Right lobe of liver (tissue), 6 donors: Measurements from ENCODE around the gene KDSR. TPM values are rescaled to one million over a fixed set of nuclear protein-coding genes. Genes with fewer than 3 reads are reported as not detected.

ENCODE experiments used
- ATAC-seq, 4 donors: fragments of 200-7000 bp; cut with Tn5 transposase; one replicate each; pipeline ENCODE4 v1.9.1; 2020; ENCODE audit warnings: mild to moderate bottlenecking in 4 of 4, moderate library complexity in 4 of 4
- DNase-seq, 3 donors: peaks; one replicate each; pipeline ENCODE4 v3.0.0-alpha.2; 2020
- H3K27ac ChIP-seq, 3 donors: fragments of 200-600 bp; one replicate each; pipeline ENCODE4 v1.8.0; 2022
- H3K27me3 ChIP-seq, 2 donors: fragments of 200-600 bp; one replicate each; pipeline ENCODE4 v1.8.0; 2022
- H3K36me3 ChIP-seq, 4 donors: fragments of 200-600 bp; sonication (generic) in 1 of 4; one replicate each; pipeline versions ENCODE4 v1.5.1 to v1.8.0; 2017 to 2022; ENCODE audit warnings: control low read depth in 1 of 4
- H3K4me1 ChIP-seq, 4 donors: fragments of 200-600 bp; sonication (generic) in 1 of 4; one replicate each; pipeline versions ENCODE4 v1.5.1 to v1.8.0; 2017 to 2022; ENCODE audit warnings: control low read depth in 1 of 4
- H3K4me3 ChIP-seq, 3 donors: fragments of 200-600 bp; one replicate each; pipeline ENCODE4 v1.8.0; 2022
- H3K9me3 ChIP-seq, 4 donors: fragments of 200-600 bp; sonication (generic) in 1 of 4; one replicate each; pipeline versions ENCODE4 v1.5.1 to v1.8.0; 2017 to 2022; ENCODE audit warnings: control low read depth in 1 of 4
- CTCF ChIP-seq, 4 donors: fragments of 200-600 bp in 3 of 4; fragments of 450-650 bp in 1 of 4; IDR thresholded peaks; one replicate each; pipeline versions ENCODE4 v1.5.1 to v1.8.0; 2016 to 2022; ENCODE audit warnings: antibody characterized with exemption in 4 of 4, mild to moderate bottlenecking in 2 of 4
- POLR2A ChIP-seq: fragments of 450-650 bp; IDR thresholded peaks from one replicate; pipeline ENCODE4 v1.6.1; 2017; ENCODE audit warnings: antibody characterized with exemption, mild to moderate bottlenecking
- WGBS: methylation state at CpG from one replicate; pipeline ENCODE4 v1.1.6; 2018; ENCODE audit warnings: low coverage, low lambda C conversion rate; ENCODE audit not compliant: insufficient coverage; ENCODE audit errors: missing lambda C conversion rate; 5-methylcytosine and 5-hydroxymethylcytosine counted together
- intact Hi-C, 2 donors: fragments of 100-400 bp; cut with DNase I; formaldehyde crosslinking; loops; one replicate each; pipeline versions ENCODE4 v1.11.2 to v1.14.1; 2022
- total RNA-seq, 6 experiments: library from RNA; depleted of rRNA in 2 of 6; stranded (reverse); fragments of >200 nt in 2 of 6; fragmentation: NEBNext Ultra II Directional in 3 of 6; extraction: Animal tissue kit (Norgen Biotek cat#: 25700) in 3 of 6; gene quantifications; one replicate each; pipeline versions ENCODE4 v1.1.0 to v1.2.4, GENCODE V29; 2016 to 2023
- donor health status: DM: no; HTN: yes; CAD: no.
- donor health status: DM: no; HTN: no; CAD: no.
- donor health status: DM: no; HTN: no; CAD: no.
- donor health status: DM: no; HTN: yes; CAD: no.
- donor health status: DM: no; HTN: yes; CAD: no.

Gene KDSR
- total RNA-seq, 6 experiments from 2014 or later, result 32.3 to 67.1 (median 56.1) TPM

- intact Hi-C loops, result no loop called here
- DNase-seq (no peak), ATAC-seq (no peak)
- Histone ChIP-seq H3K27ac (no peak overlapping the region), H3K36me3 (no peaks in the 10 kb centered on the region), H3K27me3 (no peaks in the 10 kb centered on the region), H3K4me3 (no peak overlapping the region), H3K4me1 (no peaks in the 10 kb centered on the region), H3K9me3 (no peaks in the 10 kb centered on the region)
- TF ChIP-seq CTCF (IDR thresholded peaks at IDR 0.05) (no peak), POLR2A (no peak)
- 75% methylated on average over 7 of the region's 7 CpGs for WGBS
Observed at GRCh38 chr18:63306819-63307550, 60.0 kb downstream of the KDSR start.

GRCh38 chr18:63306249-63306648 is 60.8 kb downstream of the KDSR start:
- Histone ChIP-seq H3K9me3 (no peaks in the 10 kb centered on the region), H3K36me3 (no peaks in the 10 kb centered on the region), H3K27me3 (no peaks in the 10 kb centered on the region), H3K4me3 (no peak overlapping the region), H3K4me1 (no peaks in the 10 kb centered on the region), H3K27ac (no peak overlapping the region)
- 78% methylated on average over 6 of the region's 6 CpGs for WGBS
- TF ChIP-seq CTCF (IDR thresholded peaks at IDR 0.05) (no peak), POLR2A (no peak)
- intact Hi-C loops, result no loop called here
- DNase-seq (no peak), ATAC-seq (no peak)

- WGBS, result 55% methylated on average over 3 of the region's 3 CpGs
- no peak overlapping the region for H3K4me3 ChIP-seq
- H3K4me1 ChIP-seq, result peaks cover 0 to 4% (median 0%) of the 10 kb centered on the region in 4 donors
- no peaks in the 10 kb centered on the region for H3K27me3 ChIP-seq
- TF ChIP-seq CTCF (IDR thresholded peaks at IDR 0.05) (no peak), POLR2A (no peak)
- intact Hi-C loops, result no loop called here
- no peaks in the 10 kb centered on the region for H3K36me3 ChIP-seq
- ATAC-seq (no peak), DNase-seq (no peak)
- no peak overlapping the region for H3K27ac ChIP-seq
- no peaks in the 10 kb centered on the region for H3K9me3 ChIP-seq
Observed at GRCh38 chr18:63303547-63303946, 63.5 kb downstream of the KDSR start.

- H3K27ac ChIP-seq, result peak overlapping the region in 1 of 3 donors; percentile 8
- ATAC-seq (no peak), DNase-seq (no peak)
- WGBS, result 46% methylated on average over 5 of the region's 5 CpGs
- intact Hi-C loops, result no loop called here
- H3K4me1 ChIP-seq, result peaks cover 0 to 10% (median 0%) of the 10 kb centered on the region in 4 donors
- H3K4me3 ChIP-seq, result no peak overlapping the region
- no peaks in the 10 kb centered on the region for H3K9me3 ChIP-seq
- H3K36me3 ChIP-seq, result no peaks in the 10 kb centered on the region
- no peak for TF ChIP-seq CTCF (IDR thresholded peaks at IDR 0.05)
- no peak for TF ChIP-seq POLR2A
- no peaks in the 10 kb centered on the region for H3K27me3 ChIP-seq
Observed at GRCh38 chr18:63302636-63303405, 64.2 kb downstream of the KDSR start.
